GM21360 (cell line): ENCODE results near the gene ARHGAP28.
"Not testable (repeated sequence)": the region's sequence is repeated elsewhere in the genome, so short reads cannot be mapped to it uniquely, and the experiment has no call there.

Source experiments
- ATAC-seq: cut with Tn5 transposase; IDR thresholded peaks from one replicate; pipeline ENCODE4 v1.9.1; 2021; ENCODE audit warnings: mild to moderate bottlenecking, moderate library complexity; ENCODE audit not compliant: unreplicated experiment

ARHGAP28 gene

GRCh38 chr18:6814882-6815425 lies 85.4 kb downstream of the ARHGAP28 start:
- ATAC-seq: no peak

GRCh38 chr18:6816154-6816553 lies 86.6 kb downstream of the ARHGAP28 start:
- no peak for ATAC-seq

- no peak for ATAC-seq
Observed at GRCh38 chr18:6819332-6819731, 89.8 kb downstream of the ARHGAP28 start.

- no peak for ATAC-seq
Observed at GRCh38 chr18:6820314-6820713, 90.8 kb downstream of the ARHGAP28 start.

GRCh38 chr18:6821356-6821755 lies 91.8 kb downstream of the ARHGAP28 start:
- no peak for ATAC-seq

GRCh38 chr18:6827161-6827560 lies 97.6 kb downstream of the ARHGAP28 start:
- not testable (repeated sequence) for ATAC-seq

- not testable (repeated sequence) for ATAC-seq
Observed at GRCh38 chr18:6827566-6827965, 98.0 kb downstream of the ARHGAP28 start.

- no peak for ATAC-seq
Observed at GRCh38 chr18:6830916-6831315, 101.4 kb downstream of the ARHGAP28 start.

- ATAC-seq: no peak
Observed at GRCh38 chr18:6835345-6835744, 105.8 kb downstream of the ARHGAP28 start.

GRCh38 chr18:6836331-6836730 lies 106.8 kb downstream of the ARHGAP28 start:
- no peak for ATAC-seq

GRCh38 chr18:6837904-6838303 lies 108.4 kb downstream of the ARHGAP28 start:
- no peak for ATAC-seq

- ATAC-seq: no peak
Observed at GRCh38 chr18:6842081-6842480, 112.6 kb downstream of the ARHGAP28 start.

GRCh38 chr18:6843308-6843707 lies 113.8 kb downstream of the ARHGAP28 start:
- ATAC-seq: no peak

GRCh38 chr18:6845521-6845920 lies 116.0 kb downstream of the ARHGAP28 start:
- ATAC-seq: not testable (repeated sequence)

- ATAC-seq: no peak
Observed at GRCh38 chr18:6850396-6850795, 120.9 kb downstream of the ARHGAP28 start.

- no peak for ATAC-seq
Observed at GRCh38 chr18:6851480-6851879, 122.0 kb downstream of the ARHGAP28 start.

GRCh38 chr18:6854811-6855210 lies 125.3 kb downstream of the ARHGAP28 start:
- ATAC-seq: no peak

GRCh38 chr18:6855767-6856166 lies 126.3 kb downstream of the ARHGAP28 start:
- ATAC-seq: no peak

GRCh38 chr18:6857300-6857699 lies 127.8 kb downstream of the ARHGAP28 start:
- no peak for ATAC-seq

GRCh38 chr18:6859676-6860422 lies 130.3 kb downstream of the ARHGAP28 start:
- ATAC-seq: no peak

GRCh38 chr18:6860804-6861448 lies 131.4 kb downstream of the ARHGAP28 start:
- no peak for ATAC-seq

GRCh38 chr18:6865251-6865650 lies 135.7 kb downstream of the ARHGAP28 start:
- ATAC-seq: no peak
